Endothelial cell of umbilical vein (primary cell): ENCODE data around the gene LCN2. TPM values are rescaled to one million over a fixed set of nuclear protein-coding genes. Genes with fewer than 3 reads are reported as not detected.

Source experiments
- BruUV-seq: library from RNA; stranded (reverse); fragments of 400-500 nt; replicated peaks from 2 replicates; lab custom pipeline; 2021; lab: Mats Ljungman, UMichigan
- CTCF ChIA-PET: fragments of 300-600, 350-600 bp; sonication (Branson Sonifier 250); formaldehyde crosslinking; loops from one replicate; lab custom pipeline; 2021; ENCODE audit warnings: antibody characterized with exemption, inconsistent platforms; lab: Charles Lee
- POLR2A ChIA-PET: fragments of 300-600, 350-600 bp; sonication (Branson Sonifier 250); formaldehyde crosslinking; loops from one replicate; lab custom pipeline; 2021; ENCODE audit warnings: antibody characterized with exemption, inconsistent platforms; lab: Charles Lee
- DNase-seq: peaks from one replicate; pipeline ENCODE4 v3.0.0-alpha.2; 2011; ENCODE audit warnings: low read depth, low spot score
- FAIRE-seq: peaks from 2 replicates; lab custom pipeline; 2011; peaks lifted over from hg19 to GRCh38; lab: Jason Lieb, UNC
- H2AFZ ChIP-seq: 2 replicates; pipeline ENCODE4 v1.6.0; 2012; ENCODE audit warnings: low read depth, low read length, control low read depth, inconsistent platforms
- H3K27ac ChIP-seq: 2 replicates; pipeline ENCODE4 v1.5.1; 2011; ENCODE audit warnings: low read depth, mild to moderate bottlenecking, control low read depth, low read length, moderate library complexity; ENCODE audit not compliant: insufficient read depth
- H3K27me3 ChIP-seq, 2 experiments: 2 replicates each; pipeline versions ENCODE4 v1.6.0 to v1.6.1; 2011; ENCODE audit warnings: low read length in 2 of 2, mixed read lengths in 1 of 2; ENCODE audit not compliant: control insufficient read depth in 2 of 2, insufficient read depth in 2 of 2
- H3K36me3 ChIP-seq, 2 experiments: 2 replicates in 1 of 2; 3 replicates in 1 of 2; pipeline ENCODE4 v1.5.1; 2011; ENCODE audit warnings: low read length in 2 of 2, mild to moderate bottlenecking in 1 of 2, moderate library complexity in 1 of 2; ENCODE audit not compliant: control insufficient read depth in 2 of 2, insufficient read depth in 2 of 2; ENCODE audit errors: extremely low read depth in 1 of 2
- H3K4me1 ChIP-seq: 3 replicates; pipeline ENCODE4 v1.5.1; 2011; ENCODE audit warnings: mild to moderate bottlenecking, low read length; ENCODE audit not compliant: control insufficient read depth, insufficient read depth; ENCODE audit errors: extremely low read depth
- H3K4me2 ChIP-seq: 2 replicates; pipeline ENCODE4 v1.6.1; 2011; ENCODE audit warnings: low read length, control low read depth, mixed read lengths; ENCODE audit not compliant: insufficient read depth
- H3K4me3 ChIP-seq, 3 experiments: fragments of 200-600 bp in 1 of 3; sonication (generic), shearing (Covaris generic) in 1 of 3; replicated peaks in 1 of 3; 2 replicates each; pipeline ENCODE4 v1.5.1; 2011 to 2016; ENCODE audit warnings: control low read depth in 3 of 3, low read length in 3 of 3, mild to moderate bottlenecking in 2 of 3, inconsistent platforms in 1 of 3, low read depth in 1 of 3, moderate library complexity in 1 of 3; ENCODE audit not compliant: insufficient read depth in 1 of 3
- H3K79me2 ChIP-seq: 2 replicates; pipeline ENCODE4 v1.6.0; 2012; ENCODE audit warnings: low read length, inconsistent platforms; ENCODE audit not compliant: control insufficient read depth, insufficient read depth
- H3K9ac ChIP-seq: replicated peaks from 2 replicates; pipeline ENCODE3; 2011; ENCODE audit warnings: low read length, control low read depth; ENCODE audit not compliant: insufficient read depth; ENCODE audit errors: extremely low read depth
- H3K9me1 ChIP-seq: replicated peaks from 3 replicates; pipeline ENCODE4 v1.6.0; 2011; ENCODE audit warnings: mild to moderate bottlenecking, low read length; ENCODE audit not compliant: control insufficient read depth, insufficient read depth; ENCODE audit errors: extremely low read depth
- H3K9me3 ChIP-seq: replicated peaks from 2 replicates; pipeline ENCODE4 v1.5.1; 2012; ENCODE audit warnings: low read length, inconsistent platforms; ENCODE audit not compliant: control insufficient read depth, insufficient read depth
- H4K20me1 ChIP-seq: replicated peaks from 2 replicates; pipeline ENCODE3; 2011; ENCODE audit warnings: mild to moderate bottlenecking, low read length; ENCODE audit not compliant: control insufficient read depth, insufficient read depth; ENCODE audit errors: extremely low read depth
- EZH2 ChIP-seq: IDR thresholded peaks from 2 replicates; pipeline ENCODE4 v1.6.1; 2012; ENCODE audit warnings: borderline replicate concordance, low read depth, mild to moderate bottlenecking, moderate library complexity, low read length, inconsistent platforms; ENCODE audit not compliant: severe bottlenecking
- FOS ChIP-seq: IDR thresholded peaks from 2 replicates; pipeline ENCODE4 v1.6.1; 2011; ENCODE audit warnings: mild to moderate bottlenecking, low read length, moderate library complexity, borderline replicate concordance; ENCODE audit not compliant: insufficient read depth
- GATA2 ChIP-seq: IDR thresholded peaks from 2 replicates; pipeline ENCODE4 v1.7.0; 2011; ENCODE audit warnings: low read depth, mild to moderate bottlenecking, moderate library complexity, mixed read lengths, low read length; ENCODE audit not compliant: insufficient read length, insufficient read depth
- JUN ChIP-seq: IDR thresholded peaks from 2 replicates; pipeline ENCODE4 v1.6.1; 2011; ENCODE audit warnings: borderline replicate concordance, low read depth; ENCODE audit not compliant: insufficient read length, insufficient read depth
- MYC ChIP-seq: IDR thresholded peaks from one replicate; pipeline ENCODE4 v1.6.1; 2011; ENCODE audit warnings: mild to moderate bottlenecking, low read depth, low read length
- POLR2A ChIP-seq: IDR thresholded peaks from 2 replicates; pipeline ENCODE4 v1.6.1; 2012; ENCODE audit warnings: low read depth, mild to moderate bottlenecking, control low read depth, low read length
- POLR2AphosphoS5 ChIP-seq: IDR thresholded peaks from 2 replicates; pipeline ENCODE4 v1.6.1; 2012; ENCODE audit warnings: low read depth, mild to moderate bottlenecking, control low read depth, low read length, moderate library complexity; ENCODE audit not compliant: insufficient read depth
- dilution Hi-C: fragments of 300-500 bp; cut with MboI; formaldehyde crosslinking; loops from one replicate; pipeline ENCODE4 v1.15.0; 2019; ENCODE audit warnings: low sequenced_read_pairs; ENCODE audit not compliant: extremely low pct_ligation_motif_present
- intact Hi-C: fragments of 100-400 bp; cut with micrococcal nuclease; formaldehyde crosslinking; loops from one replicate; pipeline ENCODE4 v1.10.0; 2022
- polyA plus RNA-seq, 4 experiments: library from polyadenylated mRNA; depleted of rRNA in 3 of 4; stranded (reverse) in 3 of 4; unstranded in 1 of 4; fragments of >200 nt; gene quantifications; 2 replicates each; pipeline versions ENCODE4 v1.2.1 to v1.2.3, GENCODE V29; 2011 to 2012; ENCODE audit warnings: missing spikeins in 1 of 4
- total RNA-seq: library from RNA; stranded (reverse); gene quantifications from 2 replicates; pipeline ENCODE4 v1.2.3, GENCODE V29; 2021
- TF ChIP-seq, protein P1 (sequence below): IDR thresholded peaks from 2 replicates; pipeline ENCODE4 v1.6.1; 2011; ENCODE audit not compliant: insufficient read depth, insufficient read length
- TF ChIP-seq, protein P2 (sequence below), 2 donors: IDR thresholded peaks; 1 replicate in 1 of 2; 2 replicates in 1 of 2; pipeline ENCODE4 v1.5.1; 2011; ENCODE audit warnings: low read length in 2 of 2, mild to moderate bottlenecking in 2 of 2, moderate library complexity in 2 of 2, control low read depth in 1 of 2, inconsistent platforms in 1 of 2, low read depth in 1 of 2; ENCODE audit not compliant: insufficient read depth in 1 of 2; ENCODE audit errors: extremely low read depth in 1 of 2

LCN2 gene
- total and polyA plus RNA-seq, 2 donors (not counting 3 experiments of a cell fraction or from before 2014, with no cell fraction given): not detected

DNA sequence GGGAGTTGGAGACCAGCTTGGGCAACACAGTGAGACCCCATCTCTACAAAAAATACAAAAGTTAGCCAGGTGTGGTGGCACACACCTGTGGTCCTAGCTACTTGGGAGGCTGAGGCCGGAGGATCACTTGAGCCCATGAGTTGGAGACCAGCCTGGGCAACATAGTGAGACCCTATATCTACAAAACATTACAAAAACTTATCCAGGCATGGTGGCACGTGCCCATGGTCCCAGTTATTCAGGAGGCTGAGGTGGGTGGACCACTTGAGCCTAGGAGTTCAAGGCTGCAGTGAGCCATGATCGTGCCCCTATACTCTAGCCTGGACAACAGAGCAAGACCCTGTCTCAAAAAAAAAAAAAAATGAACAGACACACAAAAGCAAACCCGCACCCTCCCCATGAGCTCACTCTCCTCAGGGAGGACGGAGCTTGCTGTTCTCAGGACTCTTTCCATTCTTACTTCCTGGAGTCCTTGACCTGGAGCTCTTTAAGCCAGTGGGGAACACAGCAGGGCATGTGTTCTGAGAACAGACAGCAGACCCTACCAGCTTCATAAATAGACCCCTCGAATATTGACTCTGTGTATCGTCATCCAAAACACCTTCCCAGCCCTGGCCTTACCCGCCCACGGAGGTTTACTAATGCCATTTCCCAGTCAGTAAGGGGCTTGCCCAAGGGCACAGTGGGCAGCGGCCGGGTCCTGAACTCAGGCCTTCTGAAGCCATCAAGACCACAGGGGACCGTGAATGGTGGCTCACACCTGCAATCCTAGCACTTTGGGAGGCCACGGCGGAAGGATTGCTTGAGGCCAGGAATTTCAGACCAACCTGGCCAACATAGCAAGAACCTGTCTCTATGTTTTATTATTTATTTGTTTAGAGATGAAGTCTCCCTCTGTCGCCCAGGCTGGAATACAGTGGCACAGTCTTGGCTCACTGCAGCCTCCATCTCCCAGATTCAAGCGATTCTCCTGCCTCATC, 32.9 kb upstream of the LCN2 start:
- dilution Hi-C loops: no loop called here
- DNase-seq (no peak), FAIRE-seq (no peak)
- H3K27me3 ChIP-seq: no peaks in the 10 kb centered on the region
- no peak for TF ChIP-seq POLR2AphosphoS5
- no peak for TF ChIP-seq FOS
- no peak for TF ChIP-seq MYC
- TF ChIP-seq, protein P1, sequence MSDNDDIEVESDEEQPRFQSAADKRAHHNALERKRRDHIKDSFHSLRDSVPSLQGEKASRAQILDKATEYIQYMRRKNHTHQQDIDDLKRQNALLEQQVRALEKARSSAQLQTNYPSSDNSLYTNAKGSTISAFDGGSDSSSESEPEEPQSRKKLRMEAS: no peak
- TF ChIP-seq EZH2: no peak
- TF ChIP-seq, protein P2, sequence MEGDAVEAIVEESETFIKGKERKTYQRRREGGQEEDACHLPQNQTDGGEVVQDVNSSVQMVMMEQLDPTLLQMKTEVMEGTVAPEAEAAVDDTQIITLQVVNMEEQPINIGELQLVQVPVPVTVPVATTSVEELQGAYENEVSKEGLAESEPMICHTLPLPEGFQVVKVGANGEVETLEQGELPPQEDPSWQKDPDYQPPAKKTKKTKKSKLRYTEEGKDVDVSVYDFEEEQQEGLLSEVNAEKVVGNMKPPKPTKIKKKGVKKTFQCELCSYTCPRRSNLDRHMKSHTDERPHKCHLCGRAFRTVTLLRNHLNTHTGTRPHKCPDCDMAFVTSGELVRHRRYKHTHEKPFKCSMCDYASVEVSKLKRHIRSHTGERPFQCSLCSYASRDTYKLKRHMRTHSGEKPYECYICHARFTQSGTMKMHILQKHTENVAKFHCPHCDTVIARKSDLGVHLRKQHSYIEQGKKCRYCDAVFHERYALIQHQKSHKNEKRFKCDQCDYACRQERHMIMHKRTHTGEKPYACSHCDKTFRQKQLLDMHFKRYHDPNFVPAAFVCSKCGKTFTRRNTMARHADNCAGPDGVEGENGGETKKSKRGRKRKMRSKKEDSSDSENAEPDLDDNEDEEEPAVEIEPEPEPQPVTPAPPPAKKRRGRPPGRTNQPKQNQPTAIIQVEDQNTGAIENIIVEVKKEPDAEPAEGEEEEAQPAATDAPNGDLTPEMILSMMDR (IDR thresholded peaks at IDR 0.05; ENCODE audit: extremely low read depth in 1 of 2, insufficient read depth in 1 of 2, low read depth in 1 of 2, low read length in 2 of 2): no peak
- no peak for TF ChIP-seq GATA2
- TF ChIP-seq POLR2A: no peak
- TF ChIP-seq JUN: no peak
- no peak overlapping the region for H3K4me3 ChIP-seq
- ChIA-PET CTCF (interaction anchor here (0.8 to 3.7 kb wide), 4 partner anchors 11 to 173 kb away, joined by 3 to 55 read pairs (median 25); partner anchors contain the start of gene PTGES2), POLR2A (no interaction called here)
- no peak overlapping the region for H2AFZ ChIP-seq
- no peaks in the 10 kb centered on the region for H3K79me2 ChIP-seq
- peaks cover 0 to 8% of the 10 kb centered on the region in 2 experiments for H3K36me3 ChIP-seq
- H3K27ac ChIP-seq: no peak overlapping the region
- no peaks in the 10 kb centered on the region for H3K4me1 ChIP-seq
- H3K4me2 ChIP-seq: no peak overlapping the region
- H4K20me1 ChIP-seq: no peaks in the 10 kb centered on the region
- no TSS peak for BruUV-seq
- no peaks in the 10 kb centered on the region for H3K9me3 ChIP-seq
- intact Hi-C loops: loop anchor here (1.0 to 2.0 kb wide), 6 partner anchors 11 to 173 kb away; partner anchors contain the start of genes PTGES2 and SLC25A25
- no peak overlapping the region for H3K9ac ChIP-seq
- H3K9me1 ChIP-seq: no peaks in the 10 kb centered on the region
